HL-60 (cell line): Measurements from ENCODE around the gene AKR1C2.
"Not testable (repeated sequence)": the region's sequence is repeated elsewhere in the genome, so short reads cannot be mapped to it uniquely, and the experiment has no call there.

Experiments used
- DNase-seq, 2 experiments: peaks; one replicate each; pipeline ENCODE4 v3.0.0-alpha.2; 2010 to 2020; ENCODE audit warnings: low read depth in 1 of 2, low spot score in 1 of 2
- H3K27ac ChIP-seq: fragments of 250-450 bp; sonication (Bioruptor Pico); replicated peaks from 2 replicates; pipeline ENCODE4 v1.5.1; 2020; ENCODE audit warnings: mild to moderate bottlenecking, moderate library complexity
- H3K27me3 ChIP-seq: fragments of 250-450 bp; sonication (Bioruptor Pico); 2 replicates; pipeline ENCODE4 v1.5.1; 2021; ENCODE audit warnings: mild to moderate bottlenecking, moderate library complexity; ENCODE audit not compliant: insufficient read depth, poor library complexity, severe bottlenecking
- H3K4me3 ChIP-seq: replicated peaks from 2 replicates; pipeline ENCODE4 v1.5.1; 2011; ENCODE audit warnings: mild to moderate bottlenecking, control low read depth, low read length; ENCODE audit not compliant: insufficient read depth
- CTCF ChIP-seq: IDR thresholded peaks from one replicate; pipeline ENCODE4 v1.5.1; 2011; ENCODE audit warnings: low read length, control low read depth, inconsistent platforms; ENCODE audit not compliant: insufficient read depth
- GABPA ChIP-seq: IDR thresholded peaks from 2 replicates; pipeline ENCODE4 v1.6.1; 2012; ENCODE audit warnings: low read depth
- POLR2AphosphoS5 ChIP-seq: IDR thresholded peaks from 2 replicates; pipeline ENCODE4 v1.6.1; 2012; ENCODE audit warnings: low read depth
- REST ChIP-seq: IDR thresholded peaks from 2 replicates; pipeline ENCODE4 v1.6.1; 2012; ENCODE audit warnings: low read depth; ENCODE audit not compliant: insufficient replicate concordance
- SPI1 ChIP-seq: IDR thresholded peaks from 2 replicates; pipeline ENCODE4 v1.6.1; 2012; ENCODE audit warnings: low read depth, mild to moderate bottlenecking, borderline replicate concordance

AKR1C2 gene

GRCh38 chr10:4980793-4981192 is 22.9 kb downstream of the AKR1C2 start:
- DNase-seq: no peak
- Histone ChIP-seq H3K27me3 (no peaks in the 10 kb centered on the region), H3K27ac (no peak overlapping the region), H3K4me3 (no peak overlapping the region)
- TF ChIP-seq CTCF (no peak), SPI1 (no peak), POLR2AphosphoS5 (no peak), REST (no peak), GABPA (no peak)

GRCh38 chr10:4978870-4979269 is 24.8 kb downstream of the AKR1C2 start:
- TF ChIP-seq GABPA (no peak), CTCF (no peak), REST (no peak), SPI1 (no peak), POLR2AphosphoS5 (no peak)

GRCh38 chr10:4977025-4977424 is 26.6 kb downstream of the AKR1C2 start:
- Histone ChIP-seq H3K27me3 (no peaks in the 10 kb centered on the region), H3K4me3 (no peak overlapping the region), H3K27ac (no peak overlapping the region)
- TF ChIP-seq SPI1 (no peak), GABPA (no peak), REST (no peak), POLR2AphosphoS5 (no peak), CTCF (no peak)
- no peak for DNase-seq

More at GRCh38 chr10:4978870-4979269, 24.8 kb downstream of the AKR1C2 start:
- DNase-seq: no peak
- Histone ChIP-seq H3K27me3 (no peaks in the 10 kb centered on the region), H3K27ac (no peak overlapping the region), H3K4me3 (no peak overlapping the region)

GRCh38 chr10:4974400-4974799 is 29.3 kb downstream of the AKR1C2 start:
- H3K4me3 ChIP-seq, DNase-seq, H3K27me3 ChIP-seq, H3K27ac ChIP-seq: not testable (repeated sequence)

GRCh38 chr10:4973294-4973693 is 30.4 kb downstream of the AKR1C2 start:
- H3K4me3 ChIP-seq, H3K27me3 ChIP-seq, DNase-seq, H3K27ac ChIP-seq: not testable (repeated sequence)

GRCh38 chr10:4972369-4973142 is 31.1 kb downstream of the AKR1C2 start:
- H3K27ac ChIP-seq, H3K4me3 ChIP-seq, DNase-seq, H3K27me3 ChIP-seq: not testable (repeated sequence)
